HEK293 (cell line): ENCODE data around the gene PRPF4.

Experiments used
- CTCF ChIA-PET: fragments of 350-600 bp; formaldehyde crosslinking; extraction: SDS; loops from one replicate; lab custom pipeline; 2021; ENCODE audit warnings: antibody characterized with exemption; lab: Yijun Ruan, JAX
- POLR2A ChIA-PET: fragments of 300-600 bp; formaldehyde crosslinking; extraction: SDS; loops from one replicate; lab custom pipeline; 2020; ENCODE audit warnings: antibody characterized with exemption, inconsistent platforms; lab: Yijun Ruan, JAX
- H3K27ac ChIP-seq: fragments of 200-500 bp; sonication (Bioruptor generic); 2 replicates; pipeline ENCODE4 v1.5.1; 2014; ENCODE audit warnings: low read depth, low read length, control low read depth, inconsistent platforms; ENCODE audit errors: extremely low read depth
- H3K36me3 ChIP-seq, 2 experiments: fragments of 200-500 bp in 1 of 2; sonication (Bioruptor generic) in 1 of 2; 1 replicate in 1 of 2; 2 replicates in 1 of 2; pipeline ENCODE4 v1.5.1; 2014 to 2017; ENCODE audit warnings: inconsistent platforms in 2 of 2, low read length in 2 of 2; ENCODE audit not compliant: control insufficient read depth in 2 of 2, insufficient read depth in 1 of 2
- H3K4me1 ChIP-seq: fragments of 200-500 bp; sonication (Bioruptor generic); 2 replicates; pipeline ENCODE4 v1.5.1; 2014; ENCODE audit warnings: mild to moderate bottlenecking, low read length, inconsistent platforms; ENCODE audit not compliant: control insufficient read depth, insufficient read depth
- H3K4me3 ChIP-seq: 2 replicates; pipeline ENCODE4 v1.5.1; 2011; ENCODE audit warnings: low read depth, mild to moderate bottlenecking, control low read depth, low read length, moderate library complexity
- H3K9me3 ChIP-seq: fragments of 200-500 bp; sonication (Bioruptor generic); 2 replicates; pipeline ENCODE4 v1.5.1; 2014; ENCODE audit warnings: low read depth, low read length, inconsistent platforms; ENCODE audit not compliant: control insufficient read depth, insufficient read depth
- KLF17 ChIP-seq: fragments of 450-650 bp; formaldehyde crosslinking; IDR thresholded peaks from 2 replicates; pipeline ENCODE4 v1.5.1; 2016; ENCODE audit warnings: missing biosample characterization, missing genetic modification characterization
- RBAK ChIP-seq: fragments of 450-650 bp; formaldehyde crosslinking; IDR thresholded peaks from 2 replicates; pipeline ENCODE4 v1.5.1; 2016; ENCODE audit warnings: missing biosample characterization, missing genetic modification characterization
- SALL2 ChIP-seq: fragments of 450-650 bp; formaldehyde crosslinking; IDR thresholded peaks from 2 replicates; pipeline ENCODE4 v1.5.0; 2017; ENCODE audit warnings: missing biosample characterization, mild to moderate bottlenecking, missing genetic modification characterization, borderline replicate concordance
- TSHZ1 ChIP-seq: fragments of 450-650 bp; formaldehyde crosslinking; IDR thresholded peaks from 2 replicates; pipeline ENCODE4 v1.5.1; 2016; ENCODE audit warnings: missing biosample characterization, missing genetic modification characterization, borderline replicate concordance
- YY2 ChIP-seq: fragments of 450-650 bp; formaldehyde crosslinking; IDR thresholded peaks from 2 replicates; pipeline ENCODE4 v1.5.1; 2016; ENCODE audit warnings: missing biosample characterization, missing genetic modification characterization
- ZBTB6 ChIP-seq: fragments of 450-650 bp; formaldehyde crosslinking; IDR thresholded peaks from 2 replicates; pipeline ENCODE4 v1.5.1; 2017; ENCODE audit warnings: missing biosample characterization, missing genetic modification characterization
- ZBTB8A ChIP-seq: fragments of 450-650 bp; formaldehyde crosslinking; IDR thresholded peaks from 2 replicates; pipeline ENCODE4 v1.5.1; 2016; ENCODE audit warnings: missing biosample characterization, missing genetic modification characterization
- ZNF138 ChIP-seq: fragments of 450-650 bp; formaldehyde crosslinking; IDR thresholded peaks from 2 replicates; pipeline ENCODE4 v1.5.1; 2016; ENCODE audit warnings: missing biosample characterization, missing genetic modification characterization, borderline replicate concordance
- ZNF292 ChIP-seq: fragments of 450-650 bp; formaldehyde crosslinking; IDR thresholded peaks from 2 replicates; pipeline ENCODE4 v1.5.1; 2016; ENCODE audit warnings: low read depth, missing biosample characterization, missing genetic modification characterization, borderline replicate concordance
- ZNF324 ChIP-seq: fragments of 450-650 bp; formaldehyde crosslinking; IDR thresholded peaks from 2 replicates; pipeline ENCODE4 v1.5.1; 2016; ENCODE audit warnings: missing biosample characterization, missing genetic modification characterization
- ZNF335 ChIP-seq: fragments of 450-650 bp; formaldehyde crosslinking; conservative IDR thresholded peaks from 2 replicates; pipeline ENCODE4 v1.5.1; 2016; ENCODE audit warnings: missing biosample characterization, missing genetic modification characterization
- ZNF350 ChIP-seq: fragments of 450-650 bp; formaldehyde crosslinking; IDR thresholded peaks from 2 replicates; pipeline ENCODE4 v1.5.0; 2017; ENCODE audit warnings: missing biosample characterization, mild to moderate bottlenecking, missing genetic modification characterization
- ZNF354C ChIP-seq: fragments of 450-650 bp; formaldehyde crosslinking; IDR thresholded peaks from 2 replicates; pipeline ENCODE4 v1.5.1; 2016; ENCODE audit warnings: missing biosample characterization, missing genetic modification characterization, low read depth, borderline replicate concordance
- ZNF404 ChIP-seq: fragments of 450-650 bp; formaldehyde crosslinking; IDR thresholded peaks from 2 replicates; pipeline ENCODE4 v1.5.1; 2017; ENCODE audit warnings: missing biosample characterization, missing genetic modification characterization
- ZNF423 ChIP-seq: fragments of 450-650 bp; formaldehyde crosslinking; IDR thresholded peaks from 2 replicates; pipeline ENCODE4 v1.5.1; 2016; ENCODE audit warnings: missing biosample characterization, missing genetic modification characterization
- ZNF433 ChIP-seq: fragments of 450-650 bp; formaldehyde crosslinking; IDR thresholded peaks from 2 replicates; pipeline ENCODE4 v1.5.1; 2016; ENCODE audit warnings: missing biosample characterization, missing genetic modification characterization, low read depth
- ZNF473 ChIP-seq: fragments of 450-650 bp; formaldehyde crosslinking; IDR thresholded peaks from 2 replicates; pipeline ENCODE4 v1.5.1; 2017; ENCODE audit warnings: missing biosample characterization, missing genetic modification characterization
- ZNF488 ChIP-seq: fragments of 450-650 bp; formaldehyde crosslinking; IDR thresholded peaks from 2 replicates; pipeline ENCODE4 v1.5.1; 2016; ENCODE audit warnings: missing biosample characterization, missing genetic modification characterization
- ZNF624 ChIP-seq: fragments of 450-650 bp; formaldehyde crosslinking; IDR thresholded peaks from 2 replicates; pipeline ENCODE4 v1.5.1; 2017; ENCODE audit warnings: missing biosample characterization, missing genetic modification characterization
- ZNF76 ChIP-seq: fragments of 450-650 bp; formaldehyde crosslinking; IDR thresholded peaks from 2 replicates; pipeline ENCODE4; 2016; ENCODE audit warnings: low read depth, missing biosample characterization, missing genetic modification characterization, borderline replicate concordance
- ZNF830 ChIP-seq: fragments of 450-650 bp; IDR thresholded peaks from 2 replicates; pipeline ENCODE4 v1.5.0; 2018; ENCODE audit warnings: missing biosample characterization, missing genetic modification characterization, low read depth, mild to moderate bottlenecking, moderate library complexity
- ZSCAN18 ChIP-seq: fragments of 450-650 bp; formaldehyde crosslinking; IDR thresholded peaks from 2 replicates; pipeline ENCODE4 v1.5.1; 2016; ENCODE audit warnings: missing biosample characterization, missing genetic modification characterization
- TF ChIP-seq, protein P1 (sequence below): fragments of 450-650 bp; formaldehyde crosslinking; IDR thresholded peaks from 2 replicates; pipeline ENCODE4 v1.5.1; 2016; ENCODE audit warnings: missing biosample characterization, missing genetic modification characterization

Gene PRPF4

DNA sequence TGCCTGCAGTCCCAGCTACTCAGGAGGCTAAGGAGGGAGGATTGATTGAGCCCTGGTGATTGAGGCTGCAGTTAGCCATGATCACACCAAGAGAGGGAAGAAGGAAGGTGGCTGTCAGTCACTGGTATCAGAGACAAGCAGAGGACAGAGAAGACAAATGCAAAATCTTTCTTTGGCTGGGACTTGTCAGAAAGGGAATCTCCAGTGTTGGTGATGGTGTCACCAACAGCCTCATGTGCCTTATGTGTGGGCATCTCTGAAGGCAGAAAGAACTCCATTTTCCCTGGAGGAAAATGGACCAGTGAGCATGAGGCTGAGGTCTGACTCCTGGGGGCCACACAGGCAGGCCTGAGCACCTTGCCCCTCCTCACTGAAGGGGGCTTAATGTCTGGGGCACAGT, 39.8 kb downstream of the PRPF4 start (continued):
- TF ChIP-seq ZNF488 (no peak), ZNF473 (no peak), ZNF404 (tag by site-specific recombination) (no peak), ZNF292 (tag by site-specific recombination) (no peak)
- TF ChIP-seq, protein P1, sequence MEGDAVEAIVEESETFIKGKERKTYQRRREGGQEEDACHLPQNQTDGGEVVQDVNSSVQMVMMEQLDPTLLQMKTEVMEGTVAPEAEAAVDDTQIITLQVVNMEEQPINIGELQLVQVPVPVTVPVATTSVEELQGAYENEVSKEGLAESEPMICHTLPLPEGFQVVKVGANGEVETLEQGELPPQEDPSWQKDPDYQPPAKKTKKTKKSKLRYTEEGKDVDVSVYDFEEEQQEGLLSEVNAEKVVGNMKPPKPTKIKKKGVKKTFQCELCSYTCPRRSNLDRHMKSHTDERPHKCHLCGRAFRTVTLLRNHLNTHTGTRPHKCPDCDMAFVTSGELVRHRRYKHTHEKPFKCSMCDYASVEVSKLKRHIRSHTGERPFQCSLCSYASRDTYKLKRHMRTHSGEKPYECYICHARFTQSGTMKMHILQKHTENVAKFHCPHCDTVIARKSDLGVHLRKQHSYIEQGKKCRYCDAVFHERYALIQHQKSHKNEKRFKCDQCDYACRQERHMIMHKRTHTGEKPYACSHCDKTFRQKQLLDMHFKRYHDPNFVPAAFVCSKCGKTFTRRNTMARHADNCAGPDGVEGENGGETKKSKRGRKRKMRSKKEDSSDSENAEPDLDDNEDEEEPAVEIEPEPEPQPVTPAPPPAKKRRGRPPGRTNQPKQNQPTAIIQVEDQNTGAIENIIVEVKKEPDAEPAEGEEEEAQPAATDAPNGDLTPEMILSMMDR (tag by site-specific recombination): no peak

DNA sequence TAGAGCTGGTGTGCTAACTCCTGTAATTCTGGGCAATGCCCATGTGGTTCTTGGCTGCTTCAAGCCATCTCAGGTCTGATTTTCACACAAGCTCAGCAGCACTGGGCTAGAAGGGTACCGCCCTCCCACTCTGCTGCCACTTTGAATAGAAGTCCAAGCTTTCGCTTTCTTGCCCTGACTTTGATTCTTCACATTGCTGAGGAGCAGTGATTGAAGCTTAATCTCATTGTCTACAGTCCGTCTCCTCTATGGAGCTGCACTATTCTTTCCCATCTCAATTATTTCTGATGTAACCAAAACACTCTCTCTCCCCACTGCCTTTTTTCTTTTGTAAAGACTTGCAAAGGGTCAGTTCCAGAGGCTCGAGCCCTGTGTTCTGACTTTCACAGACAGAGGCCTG, 40.6 kb downstream of the PRPF4 start:
- ChIA-PET POLR2A (no interaction called here), CTCF (interaction anchor here (0.6 to 1.0 kb wide), 3 partner anchors 42 to 309 kb away, joined by 3 to 4 read pairs (median 3); no protein-coding TSS in a partner anchor)
- Histone ChIP-seq H3K27ac (no peak overlapping the region), H3K36me3 (no peaks in the 10 kb centered on the region), H3K9me3 (no peaks in the 10 kb centered on the region), H3K4me1 (no peaks in the 10 kb centered on the region), H3K4me3 (no peak overlapping the region)
- no peak for TF ChIP-seq SALL2 (tag by site-specific recombination)
- TF ChIP-seq ZNF335: no peak
- no peak for TF ChIP-seq ZNF76 (tag by site-specific recombination)
- no peak for TF ChIP-seq ZBTB8A
- TF ChIP-seq ZSCAN18 (tag by site-specific recombination): no peak
- TF ChIP-seq ZNF138 (tag by site-specific recombination): no peak

GRCh38 chr9:113317777-113318176, 42.3 kb downstream of the PRPF4 start:
- ChIA-PET CTCF (interaction anchor here (0.5 to 3.8 kb wide), 7 partner anchors 9 to 205 kb away, joined by 3 to 26 read pairs (median 3); partner anchors contain the start of gene ALAD), POLR2A (interaction anchor here (2.6 kb wide), 1 partner anchor 22 kb away, joined by 7 read pairs; the partner anchor contains the start of gene WDR31)
- Histone ChIP-seq H3K4me1 (no peaks in the 10 kb centered on the region), H3K36me3 (no peaks in the 10 kb centered on the region), H3K9me3 (no peaks in the 10 kb centered on the region), H3K4me3 (no peak overlapping the region), H3K27ac (no peak overlapping the region)
- TF ChIP-seq ZNF324 (tag by site-specific recombination) (no peak), KLF17 (tag by site-specific recombination) (no peak), ZNF624 (tag by site-specific recombination) (no peak), ZNF350 (no peak), YY2 (tag by site-specific recombination) (no peak), ZBTB6 (no peak), ZNF433 (tag by site-specific recombination) (no peak), RBAK (tag by site-specific recombination) (no peak), ZNF423 (no peak), ZNF830 (tag by site-specific recombination) (no peak), TSHZ1 (tag by site-specific recombination) (no peak), ZNF354C (tag by site-specific recombination) (no peak)
